ENCODE data around the gene DPH6.
"Not testable (repeated sequence)": the region's sequence is repeated elsewhere in the genome, so short reads cannot be mapped to it uniquely, and the experiment has no call there.

Gene DPH6

GRCh38 chr15:35393398-35393797 is 152.6 kb downstream of the DPH6 start:
- Mint-ChIP-seq H3K4me1 (ENCODE audit: low read depth) (no peaks in the 10 kb centered on the region), H3K4me3 (no peak overlapping the region), H3K9me3 (peaks cover 12% of the 10 kb centered on the region), H3K27me3 (no peaks in the 10 kb centered on the region), H3K27ac (no peak overlapping the region), H3K36me3 (ENCODE audit: low read depth) (peaks cover 23% of the 10 kb centered on the region)

GRCh38 chr15:35391408-35391984 is 154.5 kb downstream of the DPH6 start:
- H3K4me3 Mint-ChIP-seq; H3K4me1 Mint-ChIP-seq (ENCODE audit: low read depth); H3K9me3 Mint-ChIP-seq; H3K27me3 Mint-ChIP-seq; H3K27ac Mint-ChIP-seq: not testable (repeated sequence)
- peaks cover 12% of the 10 kb centered on the region for H3K36me3 Mint-ChIP-seq (ENCODE audit: low read depth)

- Mint-ChIP-seq H3K4me1 (ENCODE audit: low read depth) (no peaks in the 10 kb centered on the region), H3K27ac (no peak overlapping the region), H3K27me3 (no peaks in the 10 kb centered on the region), H3K36me3 (ENCODE audit: low read depth) (peaks cover 28% of the 10 kb centered on the region), H3K4me3 (no peak overlapping the region), H3K9me3 (no peaks in the 10 kb centered on the region)
Measured at GRCh38 chr15:35383506-35383905, 162.5 kb downstream of the DPH6 start.

GRCh38 chr15:35381328-35381727 is 164.6 kb downstream of the DPH6 start:
- H3K4me3 Mint-ChIP-seq, result no peak overlapping the region
- H3K27me3 Mint-ChIP-seq, result no peaks in the 10 kb centered on the region
- no peak overlapping the region for H3K27ac Mint-ChIP-seq
- no peaks in the 10 kb centered on the region for H3K9me3 Mint-ChIP-seq
- H3K4me1 Mint-ChIP-seq (ENCODE audit: low read depth), result no peaks in the 10 kb centered on the region
- peaks cover 36% of the 10 kb centered on the region for H3K36me3 Mint-ChIP-seq (ENCODE audit: low read depth)

- Mint-ChIP-seq H3K27ac (no peak overlapping the region), H3K27me3 (no peaks in the 10 kb centered on the region), H3K36me3 (ENCODE audit: low read depth) (peaks cover 36% of the 10 kb centered on the region), H3K4me1 (ENCODE audit: low read depth) (no peaks in the 10 kb centered on the region), H3K4me3 (no peak overlapping the region), H3K9me3 (no peaks in the 10 kb centered on the region)
Measured at GRCh38 chr15:35379972-35380371, 166.0 kb downstream of the DPH6 start.

GRCh38 chr15:35378454-35378853 is 167.5 kb downstream of the DPH6 start:
- H3K4me3 Mint-ChIP-seq; H3K4me1 Mint-ChIP-seq (ENCODE audit: low read depth); H3K9me3 Mint-ChIP-seq; H3K27me3 Mint-ChIP-seq; H3K27ac Mint-ChIP-seq: not testable (repeated sequence)
- peaks cover 36% of the 10 kb centered on the region for H3K36me3 Mint-ChIP-seq (ENCODE audit: low read depth)

GRCh38 chr15:35376707-35377106 is 169.3 kb downstream of the DPH6 start:
- no peak overlapping the region for H3K4me3 Mint-ChIP-seq
- peaks cover 49% of the 10 kb centered on the region for H3K36me3 Mint-ChIP-seq (ENCODE audit: low read depth)
- no peak overlapping the region for H3K27ac Mint-ChIP-seq
- H3K4me1 Mint-ChIP-seq (ENCODE audit: low read depth), result no peaks in the 10 kb centered on the region
- no peaks in the 10 kb centered on the region for H3K9me3 Mint-ChIP-seq
- H3K27me3 Mint-ChIP-seq, result no peaks in the 10 kb centered on the region

- Mint-ChIP-seq H3K4me3 (no peak overlapping the region), H3K36me3 (ENCODE audit: low read depth) (peaks cover 50% of the 10 kb centered on the region), H3K9me3 (no peaks in the 10 kb centered on the region), H3K27ac (no peak overlapping the region), H3K27me3 (no peaks in the 10 kb centered on the region), H3K4me1 (ENCODE audit: low read depth) (no peaks in the 10 kb centered on the region)
Measured at GRCh38 chr15:35374661-35375060, 171.3 kb downstream of the DPH6 start.

GRCh38 chr15:35362195-35362829 is 183.7 kb downstream of the DPH6 start:
- Mint-ChIP-seq H3K27me3 (no peaks in the 10 kb centered on the region), H3K9me3 (peaks cover 58% of the 10 kb centered on the region)

GRCh38 chr15:35358824-35359223 is 187.1 kb downstream of the DPH6 start:
- H3K27ac Mint-ChIP-seq, result no peak overlapping the region
- peaks cover 50% of the 10 kb centered on the region for H3K9me3 Mint-ChIP-seq
- peaks cover 14% of the 10 kb centered on the region for H3K36me3 Mint-ChIP-seq (ENCODE audit: low read depth)
- H3K4me3 Mint-ChIP-seq, result no peak overlapping the region
- H3K4me1 Mint-ChIP-seq (ENCODE audit: low read depth), result no peaks in the 10 kb centered on the region
- H3K27me3 Mint-ChIP-seq, result no peaks in the 10 kb centered on the region

More at GRCh38 chr15:35362195-35362829, 183.7 kb downstream of the DPH6 start:
- H3K4me3 Mint-ChIP-seq, result no peak overlapping the region
- H3K36me3 Mint-ChIP-seq (ENCODE audit: low read depth), result peaks cover 17% of the 10 kb centered on the region
- no peak overlapping the region for H3K27ac Mint-ChIP-seq
- no peaks in the 10 kb centered on the region for H3K4me1 Mint-ChIP-seq (ENCODE audit: low read depth)

- H3K9me3 Mint-ChIP-seq, result peaks cover 41% of the 10 kb centered on the region
- H3K4me3 Mint-ChIP-seq, result no peak overlapping the region
- peaks cover 6% of the 10 kb centered on the region for H3K36me3 Mint-ChIP-seq (ENCODE audit: low read depth)
- no peak overlapping the region for H3K27ac Mint-ChIP-seq
- no peaks in the 10 kb centered on the region for H3K27me3 Mint-ChIP-seq
- H3K4me1 Mint-ChIP-seq (ENCODE audit: low read depth), result no peaks in the 10 kb centered on the region
Measured at GRCh38 chr15:35351059-35351458, 194.9 kb downstream of the DPH6 start.

- Mint-ChIP-seq H3K4me1 (ENCODE audit: low read depth) (no peaks in the 10 kb centered on the region), H3K27ac (no peak overlapping the region), H3K27me3 (no peaks in the 10 kb centered on the region), H3K9me3 (peaks cover 31% of the 10 kb centered on the region), H3K4me3 (no peak overlapping the region), H3K36me3 (ENCODE audit: low read depth) (no peaks in the 10 kb centered on the region)
Measured at GRCh38 chr15:35349916-35350315, 196.0 kb downstream of the DPH6 start.

- no peaks in the 10 kb centered on the region for H3K4me1 Mint-ChIP-seq (ENCODE audit: low read depth)
- H3K27ac Mint-ChIP-seq, result no peak overlapping the region
- peaks cover 10% of the 10 kb centered on the region for H3K9me3 Mint-ChIP-seq
- H3K27me3 Mint-ChIP-seq, result no peaks in the 10 kb centered on the region
- H3K4me3 Mint-ChIP-seq, result no peak overlapping the region
- no peaks in the 10 kb centered on the region for H3K36me3 Mint-ChIP-seq (ENCODE audit: low read depth)
Measured at GRCh38 chr15:35330916-35331315, 215.0 kb downstream of the DPH6 start.

GRCh38 chr15:35330048-35330695 is 215.8 kb downstream of the DPH6 start:
- H3K4me3 Mint-ChIP-seq, result no peak overlapping the region
- H3K9me3 Mint-ChIP-seq, result peaks cover 3% of the 10 kb centered on the region
- H3K27ac Mint-ChIP-seq, result no peak overlapping the region
- H3K36me3 Mint-ChIP-seq (ENCODE audit: low read depth), result no peaks in the 10 kb centered on the region
- no peaks in the 10 kb centered on the region for H3K27me3 Mint-ChIP-seq
- no peaks in the 10 kb centered on the region for H3K4me1 Mint-ChIP-seq (ENCODE audit: low read depth)

- Mint-ChIP-seq H3K4me1 (ENCODE audit: low read depth) (no peaks in the 10 kb centered on the region), H3K27ac (no peak overlapping the region), H3K27me3 (no peaks in the 10 kb centered on the region), H3K9me3 (no peaks in the 10 kb centered on the region), H3K4me3 (no peak overlapping the region), H3K36me3 (ENCODE audit: low read depth) (no peaks in the 10 kb centered on the region)
Measured at GRCh38 chr15:35329521-35329961, 216.4 kb downstream of the DPH6 start.
